ENCODE data around the gene ABCA4.

GRCh38 chr1:94118471-94118870 is 2.5 kb downstream of the ABCA4 start:
- TF ChIP-seq CTCF (IDR thresholded peaks at IDR 0.05) (no peak), USF2 (CRISPR knock-in tag; IDR thresholded peaks at IDR 0.05) (no peak), MAX (CRISPR knock-in tag; IDR thresholded peaks at IDR 0.05) (no peak), PRDM15 (CRISPR knock-in tag; IDR thresholded peaks at IDR 0.05) (no peak), NFYB (CRISPR knock-in tag; conservative IDR thresholded peaks at IDR 0.05; ENCODE audit: low read depth) (no peak)

Data from WTC11 (cell line).